Measurements from ENCODE around the gene HOXC10. TPM values are rescaled to one million over a fixed set of nuclear protein-coding genes. Genes with fewer than 3 reads are reported as not detected.

Gene HOXC10
- total and polyA plus RNA-seq, 2 donors (not counting 1 experiment from before 2014, with no cell fraction given) = not detected

DNA sequence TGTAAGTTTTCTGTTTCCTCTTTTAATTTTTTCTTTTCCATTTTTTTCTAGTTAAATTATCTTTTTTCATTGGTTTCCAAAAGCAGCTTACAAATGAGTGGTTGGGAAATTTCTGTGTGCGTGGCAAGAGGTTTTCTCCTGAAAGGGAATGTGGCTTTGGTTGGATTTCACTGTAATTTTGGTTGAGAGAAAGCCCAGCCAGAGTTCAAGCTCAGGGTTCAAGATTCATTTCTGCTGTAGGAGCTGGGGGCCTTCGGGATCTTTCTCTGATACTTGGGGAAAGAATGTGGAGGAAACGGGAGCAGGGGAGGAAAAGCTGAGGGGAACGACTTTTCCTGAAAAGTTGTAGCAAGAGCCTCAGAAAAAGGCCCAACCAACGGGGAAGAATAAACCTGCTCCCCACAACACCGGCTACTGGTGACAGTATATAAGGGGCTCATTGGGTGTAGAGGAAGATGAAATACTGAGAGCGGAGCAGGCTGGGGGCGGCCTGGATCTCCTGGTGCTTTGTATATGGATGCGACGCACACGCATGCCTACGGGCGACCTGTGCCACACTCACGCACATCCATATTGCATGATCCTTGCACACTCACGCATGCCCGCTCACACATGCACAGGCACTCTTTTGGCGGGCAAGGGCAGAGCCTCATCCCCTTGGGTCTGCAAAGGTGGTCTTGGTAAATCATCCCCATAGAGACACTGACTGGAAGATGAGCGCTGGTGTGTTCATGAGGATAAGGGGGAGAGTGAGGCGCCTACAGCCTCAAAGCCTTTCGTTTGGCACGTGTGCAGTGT, 1.9 kb downstream of the HOXC10 start:
- peak overlapping the region; percentile 41 for H3K27ac Mint-ChIP-seq
- no peak overlapping the region for H3K9ac ChIP-seq (ENCODE audit: low read length)
- DNase-seq (no peak), ATAC-seq (ENCODE audit: low read depth) (no peak)
- peaks cover 88% of the 10 kb centered on the region for H3K27me3 Mint-ChIP-seq
- TF ChIP-seq, protein P1, sequence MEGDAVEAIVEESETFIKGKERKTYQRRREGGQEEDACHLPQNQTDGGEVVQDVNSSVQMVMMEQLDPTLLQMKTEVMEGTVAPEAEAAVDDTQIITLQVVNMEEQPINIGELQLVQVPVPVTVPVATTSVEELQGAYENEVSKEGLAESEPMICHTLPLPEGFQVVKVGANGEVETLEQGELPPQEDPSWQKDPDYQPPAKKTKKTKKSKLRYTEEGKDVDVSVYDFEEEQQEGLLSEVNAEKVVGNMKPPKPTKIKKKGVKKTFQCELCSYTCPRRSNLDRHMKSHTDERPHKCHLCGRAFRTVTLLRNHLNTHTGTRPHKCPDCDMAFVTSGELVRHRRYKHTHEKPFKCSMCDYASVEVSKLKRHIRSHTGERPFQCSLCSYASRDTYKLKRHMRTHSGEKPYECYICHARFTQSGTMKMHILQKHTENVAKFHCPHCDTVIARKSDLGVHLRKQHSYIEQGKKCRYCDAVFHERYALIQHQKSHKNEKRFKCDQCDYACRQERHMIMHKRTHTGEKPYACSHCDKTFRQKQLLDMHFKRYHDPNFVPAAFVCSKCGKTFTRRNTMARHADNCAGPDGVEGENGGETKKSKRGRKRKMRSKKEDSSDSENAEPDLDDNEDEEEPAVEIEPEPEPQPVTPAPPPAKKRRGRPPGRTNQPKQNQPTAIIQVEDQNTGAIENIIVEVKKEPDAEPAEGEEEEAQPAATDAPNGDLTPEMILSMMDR (IDR thresholded peaks at IDR 0.05) = no peak
- TF ChIP-seq EZH2 (IDR thresholded peaks at IDR 0.05; ENCODE audit: borderline replicate concordance, insufficient read depth, low read depth, low read length, poor library complexity, severe bottlenecking) = no peak
- H2AFZ ChIP-seq (ENCODE audit: insufficient read depth, low read depth, low read length, poor library complexity, severe bottlenecking) = no peak overlapping the region
- H3K27me3 ChIP-seq (replicated peaks in 1 of 4; ENCODE audit: control extremely low read depth in 1 of 4, control insufficient read depth in 3 of 4, insufficient read depth in 4 of 4, low read length in 3 of 4) = peaks cover 0 to 98% (median 92%) of the 10 kb centered on the region in 4 experiments
- H3K9me3 Mint-ChIP-seq (ENCODE audit: insufficient read depth) = no peaks in the 10 kb centered on the region
- H3K4me2 ChIP-seq (replicated peaks; ENCODE audit: low read depth, low read length, poor library complexity, severe bottlenecking) = no peak overlapping the region
- no peaks in the 10 kb centered on the region for H3K36me3 ChIP-seq (replicated peaks in 1 of 2; ENCODE audit: control extremely low read depth in 1 of 2, control insufficient read depth in 1 of 2, extremely low read depth in 1 of 2, insufficient read depth in 2 of 2, low read length in 1 of 2)
- H3K9me3 ChIP-seq (ENCODE audit: control extremely low read depth in 1 of 3, control insufficient read depth in 2 of 3, insufficient read depth in 1 of 3, low read length in 2 of 3) = peaks cover 0 to 71% (median 12%) of the 10 kb centered on the region in 3 donors
- no peaks in the 10 kb centered on the region for H4K20me1 ChIP-seq (ENCODE audit: control insufficient read depth, insufficient read depth, low read length, poor library complexity, severe bottlenecking)
- no peak overlapping the region for H3K4me3 ChIP-seq (ENCODE audit: control extremely low read depth in 1 of 5, extremely low read depth in 1 of 5, insufficient read depth in 1 of 5, low read depth in 2 of 5, low read length in 4 of 5)
- intact Hi-C loops (cut with micrococcal nuclease) = loop anchor here (5.0 kb wide), 1 partner anchor 45 kb away; no protein-coding TSS in a partner anchor
- 36% methylated on average over 12 of the region's 21 CpGs for WGBS (ENCODE audit: insufficient coverage)
- H3K4me1 Mint-ChIP-seq = peaks cover 29% of the 10 kb centered on the region
- ChIA-PET POLR2A (no interaction called here), CTCF (interaction anchor here (0.8 to 1.4 kb wide), 4 partner anchors 45 to 633 kb away, joined by 3 to 6 read pairs (median 4); partner anchors contain the start of gene HOXC5)
- peaks cover 30 to 48% of the 10 kb centered on the region in 2 donors for H3K4me1 ChIP-seq (ENCODE audit: control insufficient read depth in 2 of 2, insufficient read depth in 2 of 2, low read length in 2 of 2)
- no peaks in the 10 kb centered on the region for H3K79me2 ChIP-seq (ENCODE audit: control insufficient read depth, insufficient read depth, low read length)
- H3K27ac ChIP-seq (ENCODE audit: low read length in 2 of 2) = no peak overlapping the region
- peak overlapping the region; percentile 29 for H3K4me3 Mint-ChIP-seq

- H2AFZ ChIP-seq (ENCODE audit: insufficient read depth, low read depth, low read length, poor library complexity, severe bottlenecking) = no peak overlapping the region
- DNase-seq = no peak
- Mint-ChIP-seq H3K27me3 (peaks cover 90% of the 10 kb centered on the region), H3K4me3 (no peak overlapping the region), H3K27ac (no peak overlapping the region), H3K4me1 (peaks cover 29% of the 10 kb centered on the region), H3K9me3 (ENCODE audit: insufficient read depth) (no peaks in the 10 kb centered on the region)
- 10% methylated on average over 2 of the region's 4 CpGs for WGBS (ENCODE audit: insufficient coverage)
- H3K9ac ChIP-seq (ENCODE audit: low read length) = no peak overlapping the region
- H3K9me3 ChIP-seq (ENCODE audit: control extremely low read depth in 1 of 3, control insufficient read depth in 2 of 3, insufficient read depth in 1 of 3, low read length in 2 of 3) = peaks cover 0 to 68% (median 12%) of the 10 kb centered on the region in 3 donors
- no peak for TF ChIP-seq EZH2 (IDR thresholded peaks at IDR 0.05; ENCODE audit: borderline replicate concordance, insufficient read depth, low read depth, low read length, poor library complexity, severe bottlenecking)
- TF ChIP-seq, protein P1 (IDR thresholded peaks at IDR 0.05) = no peak
- peaks cover 30 to 48% of the 10 kb centered on the region in 2 donors for H3K4me1 ChIP-seq (ENCODE audit: control insufficient read depth in 2 of 2, insufficient read depth in 2 of 2, low read length in 2 of 2)
- H4K20me1 ChIP-seq (ENCODE audit: control insufficient read depth, insufficient read depth, low read length, poor library complexity, severe bottlenecking) = no peaks in the 10 kb centered on the region
- POLR2A ChIA-PET = interaction anchor here (0.7 kb wide), 1 partner anchor 56 kb away, joined by 3 read pairs; no protein-coding TSS in a partner anchor
- no peaks in the 10 kb centered on the region for H3K36me3 ChIP-seq (replicated peaks in 1 of 2; ENCODE audit: control extremely low read depth in 1 of 2, control insufficient read depth in 1 of 2, extremely low read depth in 1 of 2, insufficient read depth in 2 of 2, low read length in 1 of 2)
- no peak overlapping the region for H3K4me2 ChIP-seq (replicated peaks; ENCODE audit: low read depth, low read length, poor library complexity, severe bottlenecking)
- H3K79me2 ChIP-seq (ENCODE audit: control insufficient read depth, insufficient read depth, low read length) = no peaks in the 10 kb centered on the region
- H3K4me3 ChIP-seq (ENCODE audit: control extremely low read depth in 1 of 5, extremely low read depth in 1 of 5, insufficient read depth in 1 of 5, low read depth in 2 of 5, low read length in 4 of 5) = no peak overlapping the region
- ATAC-seq (ENCODE audit: low read depth) = no peak
- no peak overlapping the region for H3K27ac ChIP-seq (ENCODE audit: low read length in 2 of 2)
- CTCF ChIA-PET = interaction anchor here (0.7 to 1.8 kb wide), 7 partner anchors 45 to 632 kb away, joined by 3 to 6 read pairs (median 3); partner anchors contain the start of gene HOXC5
- intact Hi-C loops (cut with micrococcal nuclease) = loop anchor here (5.0 kb wide), 1 partner anchor 46 kb away; no protein-coding TSS in a partner anchor
- H3K27me3 ChIP-seq (replicated peaks in 1 of 4; ENCODE audit: control extremely low read depth in 1 of 4, control insufficient read depth in 3 of 4, insufficient read depth in 4 of 4, low read length in 3 of 4) = peaks cover 0 to 98% (median 92%) of the 10 kb centered on the region in 4 experiments
Measured at GRCh38 chr12:53987787-53988230, 2.9 kb downstream of the HOXC10 start.
